CD4-positive, alpha-beta T cell treated with Interleukin-17A for 1 hour (primary cell): ENCODE results near the gene VKORC1.

Source experiments
- DNase-seq: peaks from one replicate; pipeline ENCODE4 v3.0.0-alpha.2; 2020

The VKORC1 gene

GRCh38 chr16:31081428-31082351 lies 12.9 kb downstream of the VKORC1 start:
- no peak for DNase-seq

GRCh38 chr16:31080756-31081419 lies 13.7 kb downstream of the VKORC1 start:
- DNase-seq, result no peak

- no peak for DNase-seq
Measured at GRCh38 chr16:31080035-31080629, 14.5 kb downstream of the VKORC1 start.

GRCh38 chr16:31079342-31079944 lies 15.2 kb downstream of the VKORC1 start:
- no peak for DNase-seq

GRCh38 chr16:31078597-31079341 lies 15.8 kb downstream of the VKORC1 start:
- DNase-seq, result no peak

GRCh38 chr16:31077592-31078396 lies 16.8 kb downstream of the VKORC1 start:
- DNase-seq, result no peak

- DNase-seq, result no peak
Measured at GRCh38 chr16:31077024-31077423, 17.6 kb downstream of the VKORC1 start.

- no peak for DNase-seq
Measured at GRCh38 chr16:31076319-31076718, 18.3 kb downstream of the VKORC1 start.

GRCh38 chr16:31074814-31075183 lies 19.8 kb downstream of the VKORC1 start:
- no peak for DNase-seq

- peak; percentile 99 for DNase-seq
Measured at GRCh38 chr16:31073970-31074813, 20.4 kb downstream of the VKORC1 start, which contains the start of the genes ZNF646 and ZNF668. Gene ZNF646, plus strand, starts transcription at chr16:31074422. Its CDS starts 1,903 bp downstream, at chr16:31076325. Gene ZNF668, minus strand, starts transcription at chr16:31074240. Its CDS starts 9,781 bp downstream, at chr16:31064459.

GRCh38 chr16:31073142-31073969 lies 21.2 kb downstream of the VKORC1 start:
- peak; percentile 87 for DNase-seq

GRCh38 chr16:31072540-31073141 lies 22.0 kb downstream of the VKORC1 start:
- DNase-seq, result peak; percentile 42

GRCh38 chr16:31071861-31072260 lies 22.7 kb downstream of the VKORC1 start:
- no peak for DNase-seq

GRCh38 chr16:31067342-31067741 lies 27.3 kb downstream of the VKORC1 start:
- DNase-seq, result no peak

- DNase-seq, result no peak
Measured at GRCh38 chr16:31064882-31065461, 29.6 kb downstream of the VKORC1 start.

- peak; percentile 43 for DNase-seq
Measured at GRCh38 chr16:31063843-31064611, 30.6 kb downstream of the VKORC1 start.

- DNase-seq, result peak; percentile 3
Measured at GRCh38 chr16:31063495-31063842, 31.1 kb downstream of the VKORC1 start.
